Naive thymus-derived CD4-positive, alpha-beta T cell (primary cell): ENCODE data around the gene ITIH6. TPM values are rescaled to one million over a fixed set of nuclear protein-coding genes. Genes with fewer than 3 reads are reported as not detected.

Experiments
- ATAC-seq: fragments of 150-1000 bp; cut with Tn5 transposase; 2 replicates; pipeline ENCODE4 v1.10.0; 2021; ENCODE audit warnings: mild to moderate bottlenecking, moderate library complexity
- CTCF ChIA-PET: fragments of 350-600 bp; sonication (Branson Sonifier 250); formaldehyde crosslinking; loops from one replicate; lab custom pipeline; 2021; ENCODE audit warnings: antibody characterized with exemption; lab: Charles Lee
- POLR2A ChIA-PET: fragments of 350-600 bp; sonication (Branson Sonifier 250); formaldehyde crosslinking; loops from one replicate; lab custom pipeline; 2021; ENCODE audit warnings: antibody characterized with exemption, inconsistent platforms; lab: Charles Lee
- DNase-seq, 9 donors: peaks; one replicate each; pipeline versions ENCODE4 v3.0.0 to v3.0.0-alpha.2; 2020 to 2022; ENCODE audit warnings: mixed read lengths in 1 of 9
- H3K27ac ChIP-seq: one replicate; pipeline ENCODE4 v1.7.0; 2013; ENCODE audit warnings: mild to moderate bottlenecking, low read depth, low read length, moderate library complexity
- H3K27me3 ChIP-seq, 2 donors: one replicate each; pipeline ENCODE4 v1.7.0; 2013; ENCODE audit warnings: low read length in 2 of 2, mild to moderate bottlenecking in 2 of 2, moderate library complexity in 2 of 2; ENCODE audit not compliant: control insufficient read depth in 2 of 2, insufficient read depth in 2 of 2
- H3K36me3 ChIP-seq, 3 experiments: 1 replicate in 2 of 3; 2 replicates in 1 of 3; pipeline ENCODE4 v1.7.0; 2013; ENCODE audit warnings: low read length in 3 of 3, mild to moderate bottlenecking in 3 of 3, moderate library complexity in 1 of 3; ENCODE audit not compliant: insufficient read depth in 3 of 3, control insufficient read depth in 2 of 3
- H3K4me1 ChIP-seq, 2 donors: one replicate each; pipeline ENCODE4 v1.7.0; 2013; ENCODE audit warnings: low read length in 2 of 2, mild to moderate bottlenecking in 2 of 2, moderate library complexity in 1 of 2; ENCODE audit not compliant: control insufficient read depth in 2 of 2, insufficient read depth in 2 of 2
- H3K4me3 ChIP-seq: 2 replicates; pipeline ENCODE4 v1.7.0; 2013; ENCODE audit warnings: mild to moderate bottlenecking, low read length
- H3K9me3 ChIP-seq, 3 experiments: 1 replicate in 2 of 3; 2 replicates in 1 of 3; pipeline ENCODE4 v1.7.0; 2013; ENCODE audit warnings: low read length in 3 of 3; ENCODE audit not compliant: control insufficient read depth in 2 of 3
- H3K27ac Mint-ChIP-seq, 9 donors: one replicate each; pipeline ENCODE4 v1.8.0; 2020 to 2022; ENCODE audit warnings: mixed read lengths in 9 of 9, mild to moderate bottlenecking in 8 of 9, moderate library complexity in 5 of 9, inconsistent platforms in 2 of 9
- H3K27me3 Mint-ChIP-seq, 5 donors: one replicate each; pipeline ENCODE4 v1.8.0; 2021 to 2022; ENCODE audit warnings: mixed read lengths in 5 of 5, mild to moderate bottlenecking in 1 of 5
- H3K36me3 Mint-ChIP-seq, 5 donors: one replicate each; pipeline ENCODE4 v1.8.0; 2020 to 2022; ENCODE audit warnings: mixed read lengths in 5 of 5, mild to moderate bottlenecking in 3 of 5, inconsistent platforms in 1 of 5
- H3K4me1 Mint-ChIP-seq, 7 donors: one replicate each; pipeline ENCODE4 v1.8.0; 2020 to 2022; ENCODE audit warnings: mixed read lengths in 7 of 7, mild to moderate bottlenecking in 3 of 7, inconsistent platforms in 1 of 7
- H3K4me3 Mint-ChIP-seq, 10 donors: one replicate each; pipeline ENCODE4 v1.8.0; 2020 to 2022; ENCODE audit warnings: mild to moderate bottlenecking in 10 of 10, mixed read lengths in 10 of 10, moderate library complexity in 6 of 10, inconsistent platforms in 2 of 10
- H3K9me3 Mint-ChIP-seq, 11 donors: one replicate each; pipeline ENCODE4 v1.8.0; 2020 to 2022; ENCODE audit warnings: mixed read lengths in 11 of 11, mild to moderate bottlenecking in 4 of 11, inconsistent platforms in 1 of 11, moderate library complexity in 1 of 11
- intact Hi-C, 2 donors: fragments of 100-400 bp; cut with micrococcal nuclease; formaldehyde crosslinking; loops; one replicate each; pipeline ENCODE4 v1.15.1; 2023
- polyA plus RNA-seq, 2 donors: library from polyadenylated mRNA; unstranded; fragments of 300-500 nt; fragmentation: Illumina TruSeq; gene quantifications; one replicate each; pipeline ENCODE4 v1.2.3, GENCODE V29; 2021
- total RNA-seq, 6 experiments: library from RNA in 5 of 6; stranded (reverse) in 5 of 6; gene quantifications; 1 replicate in 5 of 6; 2 replicates in 1 of 6; pipeline ENCODE4 v1.2.3 and lab custom pipeline; 2021 to 2026

ITIH6 gene
- total and polyA plus RNA-seq, 7 experiments from 2014 or later, result not detected

- no peak overlapping the region for H3K4me3 Mint-ChIP-seq
- H3K27me3 ChIP-seq, result no peaks in the 10 kb centered on the region
- peaks cover 0 to 3% (median 0%) of the 10 kb centered on the region in 7 donors for H3K4me1 Mint-ChIP-seq
- H3K36me3 Mint-ChIP-seq, result no peaks in the 10 kb centered on the region
- no peak overlapping the region for H3K27ac Mint-ChIP-seq
- ATAC-seq (no peak), DNase-seq (no peak)
- POLR2A ChIA-PET, result no interaction called here
- H3K4me3 ChIP-seq, result no peak overlapping the region
- intact Hi-C loops, result no loop called here
- H3K36me3 ChIP-seq, result no peaks in the 10 kb centered on the region
- no peak overlapping the region for H3K27ac ChIP-seq
- H3K9me3 Mint-ChIP-seq, result no peaks in the 10 kb centered on the region
- no peaks in the 10 kb centered on the region for H3K4me1 ChIP-seq
- no peaks in the 10 kb centered on the region for H3K9me3 ChIP-seq
- peaks cover 0 to 7% (median 0%) of the 10 kb centered on the region in 5 donors for H3K27me3 Mint-ChIP-seq
- CTCF ChIA-PET, result no interaction called here
Measured at GRCh38 chrX:54708404-54708803, 89.7 kb downstream of the ITIH6 start.

Other genes starting within 250 kb of the ITIH6 start
- gene MAGED2, start 9.5 kb upstream of the ITIH6 start, total RNA-seq, result 10 to 100 TPM; 51.9 to 81.4 (median 55.9) TPM
- gene MAGED2, start 9.5 kb upstream of the ITIH6 start, polyA plus RNA-seq, result 100 to 1,000 TPM; 115 to 117 TPM
- gene TRO, start 122.6 kb upstream of the ITIH6 start, total RNA-seq, result 1 to 10 TPM in 4 of 5 experiments, under 1 TPM in 1; 0.61 to 4.3 (median 2.4) TPM
- 1 to 10 TPM in 1 of 2 donors, under 1 TPM in 1; 0.84 to 1.0 TPM for gene TRO, start 122.6 kb upstream of the ITIH6 start, polyA plus RNA-seq
- under 1 TPM; 0.27 to 1.00 (median 0.65) TPM for gene PFKFB1, start 195.9 kb upstream of the ITIH6 start, total RNA-seq
- gene PFKFB1, start 195.9 kb upstream of the ITIH6 start, polyA plus RNA-seq, result under 1 TPM in 1 of 2 donors, not detected in 1; 0.26 TPM
- gene APEX2, start 202.1 kb upstream of the ITIH6 start, total RNA-seq, result 10 to 100 TPM in 4 of 5 experiments, 1 to 10 TPM in 1; 6.5 to 24.6 (median 12.2) TPM
- 10 to 100 TPM; 20.3 to 26.4 TPM for gene APEX2, start 202.1 kb upstream of the ITIH6 start, polyA plus RNA-seq
- under 1 TPM in 1 of 5 experiments, not detected in 4; 0.24 TPM for gene ALAS2, start 232.7 kb upstream of the ITIH6 start, total RNA-seq
- gene ALAS2, start 232.7 kb upstream of the ITIH6 start, polyA plus RNA-seq, result not detected